T1000 (cell line): ENCODE measurements around the gene GDPD2.

ENCODE experiments used
- DNase-seq: peaks from one replicate; lab custom pipeline; 2025; ENCODE audit warnings: mixed read lengths; lab: John Stamatoyannopoulos, UW

Gene GDPD2

DNA sequence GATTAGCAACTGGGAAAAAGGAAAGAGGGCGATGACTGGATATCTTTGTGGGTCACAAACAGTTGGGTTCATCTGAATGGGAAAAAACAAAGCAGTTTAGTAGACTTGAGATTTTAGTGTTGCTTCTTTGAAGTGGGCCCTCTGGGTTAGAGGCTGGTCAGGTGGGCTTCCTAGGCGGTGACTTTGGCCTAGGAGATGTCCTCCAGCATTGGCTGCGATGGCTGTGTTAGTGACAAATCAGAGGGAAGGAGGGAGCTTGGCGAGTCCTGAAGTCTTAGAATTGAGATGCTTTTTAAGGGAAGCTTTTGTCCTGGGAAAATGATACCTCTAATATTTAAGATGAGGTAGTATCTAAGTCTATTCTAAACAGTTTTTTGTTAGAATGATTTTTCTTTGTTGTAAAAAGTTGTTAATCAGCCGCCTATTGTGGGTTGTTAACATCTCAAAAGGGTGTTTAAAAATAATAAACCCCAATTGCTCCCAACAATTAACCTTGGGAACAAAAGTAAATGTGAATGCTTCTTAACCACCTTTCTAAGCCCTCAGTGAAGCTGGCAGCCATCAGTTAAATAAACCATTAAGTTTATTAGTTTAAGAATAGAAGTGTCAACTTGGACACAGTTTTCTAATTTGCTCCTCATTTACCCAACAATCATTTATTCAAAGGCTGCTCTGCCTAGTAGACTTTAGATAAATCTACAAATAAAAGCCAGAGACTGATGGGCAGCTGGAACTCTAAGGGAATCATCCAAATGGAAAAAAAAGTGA, 53.2 kb downstream of the GDPD2 start:
- no peak for DNase-seq

DNA sequence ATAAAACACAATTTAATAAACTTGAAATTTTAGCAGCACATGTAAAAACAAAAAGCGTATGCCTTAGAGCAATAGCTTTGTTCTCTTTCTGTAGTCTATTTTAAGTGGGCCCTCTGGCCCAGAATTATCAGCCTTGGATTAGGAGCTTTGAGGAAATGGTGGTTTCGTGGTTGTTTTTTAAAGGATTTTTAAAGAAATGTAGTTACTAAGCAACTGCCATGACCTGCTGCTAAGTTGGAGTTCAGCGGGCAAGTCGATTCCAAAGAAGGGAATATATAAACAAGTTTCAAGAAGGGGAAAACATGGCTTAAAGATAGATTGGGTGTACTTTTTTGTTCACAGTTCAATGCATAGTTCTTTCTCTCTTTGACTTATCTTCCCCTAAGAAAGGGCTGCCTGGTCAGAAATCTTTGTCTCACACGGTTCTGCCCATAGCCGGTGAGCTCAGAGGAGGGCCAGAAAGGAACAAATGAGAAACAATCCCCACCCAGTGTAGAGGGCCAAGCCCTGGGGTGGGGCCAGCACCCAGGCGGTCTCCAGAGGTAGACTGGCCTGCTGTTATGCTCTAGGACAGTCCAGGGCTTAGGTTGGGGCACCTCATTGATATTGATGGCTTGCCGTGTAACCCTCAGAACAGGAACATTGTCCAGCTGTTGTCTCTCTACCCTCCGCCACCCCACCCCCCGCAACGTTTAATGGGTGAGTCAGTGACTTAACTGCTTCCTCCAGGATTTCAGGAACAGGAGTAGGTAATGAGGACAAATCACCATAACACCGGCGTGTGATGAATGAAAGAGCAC, 54.0 kb downstream of the GDPD2 start:
- DNase-seq, result peak; percentile 48

DNA sequence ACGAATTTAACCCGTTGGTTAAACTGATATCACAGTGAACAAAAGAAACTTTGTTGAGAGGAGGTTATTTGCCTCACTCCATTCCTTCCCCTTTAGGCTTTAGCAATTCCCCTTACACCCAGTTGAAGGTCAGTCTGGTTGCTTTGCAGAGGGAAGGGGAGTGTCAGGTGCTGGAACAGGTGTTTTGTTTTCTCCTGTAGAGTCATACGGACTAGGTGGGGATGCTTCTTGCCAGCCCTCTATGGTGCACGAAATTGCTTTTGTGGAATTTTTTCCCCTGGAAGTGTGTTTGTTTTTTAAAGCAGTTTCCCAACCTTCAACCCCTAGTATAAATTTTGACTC, 54.6 kb downstream of the GDPD2 start:
- no peak for DNase-seq

DNA sequence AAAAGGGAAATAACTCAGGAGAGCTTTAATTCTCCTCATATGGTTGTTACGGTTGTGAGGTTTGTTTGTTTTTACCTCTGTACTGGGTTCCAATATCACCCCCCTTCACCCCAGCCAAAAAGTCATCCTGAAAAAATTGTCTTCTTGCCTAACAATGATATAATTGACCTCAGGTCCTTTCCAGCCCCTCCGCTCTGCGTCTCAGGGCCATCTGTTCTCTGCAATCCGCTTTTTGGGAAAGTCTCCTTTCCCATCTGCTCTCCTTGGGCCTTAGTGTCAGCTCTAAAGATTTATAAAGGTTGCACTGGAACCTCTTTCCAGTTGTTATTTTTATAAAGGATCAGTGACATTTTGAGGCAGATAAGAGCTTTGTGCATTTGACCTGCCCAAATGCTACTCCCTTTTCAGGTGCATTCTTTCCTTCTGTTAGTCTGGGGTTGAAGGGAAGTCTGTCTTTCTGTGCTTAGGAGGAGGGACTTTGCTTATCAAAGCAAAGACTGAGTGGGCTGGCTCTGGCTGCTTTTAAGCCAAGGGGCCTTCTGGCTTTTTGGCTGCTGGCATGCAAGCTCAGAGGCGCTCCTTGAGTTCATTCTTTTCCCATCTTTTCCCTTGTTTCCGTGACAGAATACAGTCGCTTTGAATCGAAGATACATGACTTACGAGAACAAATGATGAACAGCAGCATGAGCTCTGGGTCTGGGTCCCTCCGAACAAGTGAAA, 55.6 kb downstream of the GDPD2 start:
- DNase-seq, result no peak

DNA sequence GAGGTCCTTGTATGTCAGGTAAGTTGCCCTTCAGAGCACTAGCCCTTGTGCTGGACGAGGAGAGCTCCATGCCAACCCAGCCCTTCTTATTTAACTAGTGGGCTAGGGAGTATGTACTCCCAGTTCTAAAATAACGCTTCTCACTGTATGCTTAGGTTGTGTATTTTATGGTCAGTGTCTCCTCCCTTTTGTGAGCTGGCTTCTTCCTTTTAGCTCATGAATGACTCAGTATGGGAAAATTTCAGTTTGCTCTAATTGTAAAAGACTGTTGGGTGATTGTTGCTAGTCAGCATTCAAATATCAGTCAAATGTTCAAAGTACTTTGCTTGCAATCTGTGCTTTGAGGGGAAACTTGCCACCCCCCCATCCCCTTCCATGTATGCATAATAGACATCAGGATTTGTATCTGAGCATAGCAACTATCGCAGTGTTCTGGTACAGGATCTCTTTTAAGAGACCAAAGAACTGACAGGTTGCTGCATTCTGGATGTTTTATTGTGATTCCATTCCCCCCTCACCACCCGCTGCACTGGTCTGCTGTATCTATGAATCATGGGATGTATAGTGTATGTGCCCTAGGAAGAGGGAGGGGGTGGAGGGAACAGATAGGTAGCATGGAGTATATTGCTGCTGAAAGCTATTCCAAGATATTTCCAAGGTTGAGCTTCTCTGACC, 56.3 kb downstream of the GDPD2 start:
- DNase-seq, result peak; percentile 12

DNA sequence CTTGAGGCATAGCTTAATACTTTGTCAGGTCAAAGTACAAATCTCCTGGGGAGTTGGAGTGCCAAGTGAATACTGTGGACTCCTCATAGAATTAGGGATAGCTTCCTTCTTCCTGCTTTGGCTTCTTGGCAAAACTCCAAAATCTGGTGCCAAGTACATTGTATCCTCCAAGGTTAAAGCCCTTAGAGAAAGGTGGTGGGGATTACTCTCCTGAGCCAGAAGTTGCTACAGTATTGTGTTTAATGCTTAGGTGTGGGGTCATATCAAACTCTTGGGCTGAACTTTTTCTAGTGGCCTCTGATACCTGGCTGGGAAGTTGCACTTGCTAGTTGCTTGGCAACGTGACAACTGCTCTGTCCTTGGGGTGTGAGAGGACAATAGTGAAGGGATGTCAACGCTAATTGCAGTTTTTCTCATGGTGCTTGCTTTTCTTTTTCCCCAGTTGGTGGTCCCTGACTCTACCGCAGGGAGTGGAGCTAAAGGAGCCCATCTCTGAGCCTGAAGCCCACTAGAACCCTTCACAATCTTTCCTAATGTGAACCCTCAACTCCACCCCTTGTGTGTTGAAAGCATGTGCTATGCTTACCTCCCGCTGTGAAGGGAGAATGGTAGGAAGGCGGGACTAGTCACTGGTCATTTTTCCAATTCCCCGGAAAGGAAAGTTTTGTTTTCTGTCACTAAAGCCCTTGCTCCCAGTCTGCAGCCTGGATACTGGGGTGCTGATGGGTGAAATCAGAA, 57.0 kb downstream of the GDPD2 start:
- DNase-seq, result no peak

DNA sequence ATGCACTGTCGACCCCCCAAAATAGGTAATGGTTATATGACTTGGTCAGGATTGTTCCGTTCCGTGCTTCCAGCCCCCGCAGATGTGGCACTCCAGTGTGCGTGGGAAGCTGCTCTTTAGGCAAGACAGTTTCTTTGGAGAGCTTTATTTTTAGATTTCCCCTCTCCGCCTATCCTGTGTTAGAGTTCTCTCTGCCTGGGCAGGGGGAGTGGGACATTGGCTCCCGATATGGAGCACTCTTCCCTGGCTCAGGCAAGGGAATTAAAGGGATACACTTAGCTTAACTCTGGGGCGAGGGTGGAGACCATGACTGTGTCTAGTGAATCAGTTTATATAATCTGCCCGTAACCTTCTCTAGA, 57.5 kb downstream of the GDPD2 start:
- no peak for DNase-seq

DNA sequence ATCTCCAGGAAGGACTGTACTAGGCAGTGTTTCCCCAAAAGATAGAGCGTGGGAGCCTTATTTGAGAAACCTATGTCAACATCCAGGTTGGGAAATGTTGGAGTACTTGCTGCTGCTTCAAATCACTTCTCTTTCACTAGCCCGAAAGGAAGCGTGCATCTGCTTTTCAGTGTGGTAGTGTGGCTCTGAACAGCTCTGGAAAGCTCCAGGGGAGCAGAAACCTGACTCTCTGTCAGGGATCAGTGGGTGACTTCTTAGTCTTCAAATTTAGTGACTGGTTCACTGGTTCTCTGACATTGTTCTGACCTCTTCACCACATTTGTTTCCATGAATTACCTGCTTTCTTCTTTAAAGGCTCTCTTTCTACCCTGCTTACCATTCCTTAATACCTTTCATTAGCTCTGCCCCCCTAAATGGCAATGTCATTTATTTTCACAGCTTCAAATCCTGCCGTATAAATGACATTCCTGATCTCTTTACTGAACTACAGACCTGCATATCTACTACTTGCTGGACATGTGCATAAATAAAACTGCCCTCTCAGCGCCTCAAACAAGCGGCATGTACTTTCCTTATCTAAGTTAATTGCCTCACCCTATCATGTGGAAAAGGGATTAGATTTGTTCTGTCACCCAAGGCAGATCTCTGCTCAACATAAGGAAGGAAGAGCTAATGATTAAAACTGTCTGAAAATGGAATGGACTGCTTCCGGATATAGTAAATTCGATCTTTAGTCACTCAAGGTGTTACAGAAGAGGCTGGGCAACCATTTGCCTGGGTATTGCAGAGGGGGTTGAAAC, 58.6 kb downstream of the GDPD2 start:
- no peak for DNase-seq

DNA sequence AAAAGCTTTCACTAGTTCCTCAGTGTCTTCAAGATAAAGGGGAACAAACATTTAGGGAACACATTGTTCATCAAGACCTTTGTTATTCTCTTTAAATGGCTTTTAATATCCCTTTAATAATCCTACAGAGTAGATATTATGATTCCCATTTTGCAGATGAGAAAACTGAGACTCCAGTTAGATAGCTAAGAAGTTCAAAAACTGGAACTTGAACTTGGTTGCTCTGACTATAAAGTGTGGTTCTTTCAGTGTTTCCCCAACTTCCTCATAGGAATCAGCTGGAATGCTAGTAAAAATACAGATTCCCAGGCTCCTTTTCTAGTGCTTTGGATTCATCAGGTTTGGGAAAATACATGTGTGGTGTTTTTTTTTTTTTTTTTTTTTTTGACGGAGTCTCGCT, 59.2 kb downstream of the GDPD2 start:
- DNase-seq, result no peak
